Natural killer cell treated with Interleukin-12 subunit alpha and Interleukin-12 subunit beta and Interleukin-15 and Interleukin-18, amount 100 ng/mL, for 72 hours (primary cell): Measurements from ENCODE around the gene GOT1. TPM values are rescaled to one million over a fixed set of nuclear protein-coding genes. Genes with fewer than 3 reads are reported as not detected.

Source experiments
- ATAC-seq, 2 donors: fragments of 150-1000 bp; cut with Tn5 transposase in 1 of 2; sonication (Bioruptor Pico), chemical (Tn5 transposase) in 1 of 2; 2 replicates each; pipeline ENCODE4 v1.10.0; 2021
- DNase-seq: peaks from one replicate; pipeline ENCODE4 v3.0.0; 2022; ENCODE audit warnings: low spot score
- H3K27ac Mint-ChIP-seq, 2 donors: 1 replicate in 1 of 2; 2 replicates in 1 of 2; pipeline ENCODE4 v1.8.0; 2022; ENCODE audit warnings: mixed read lengths in 2 of 2, mild to moderate bottlenecking in 1 of 2, moderate library complexity in 1 of 2
- H3K27me3 Mint-ChIP-seq, 2 donors: 1 replicate in 1 of 2; 2 replicates in 1 of 2; pipeline ENCODE4 v1.8.0; 2022; ENCODE audit warnings: mixed read lengths in 2 of 2
- H3K36me3 Mint-ChIP-seq: one replicate; pipeline ENCODE4 v1.8.0; 2022; ENCODE audit warnings: mixed read lengths
- H3K4me1 Mint-ChIP-seq, 2 donors: 1 replicate in 1 of 2; 2 replicates in 1 of 2; pipeline ENCODE4 v1.8.0; 2022; ENCODE audit warnings: low read depth in 2 of 2, mixed read lengths in 2 of 2, mild to moderate bottlenecking in 1 of 2
- H3K4me3 Mint-ChIP-seq: one replicate; pipeline ENCODE4 v1.8.0; 2022; ENCODE audit warnings: mixed read lengths
- H3K9me3 Mint-ChIP-seq: 2 replicates; pipeline ENCODE4 v1.8.0; 2022; ENCODE audit warnings: mixed read lengths
- total RNA-seq, 2 donors: library from RNA; stranded (reverse); gene quantifications; one replicate each; pipeline ENCODE4 v1.2.3, GENCODE V29; 2022

The GOT1 gene
- total RNA-seq, 2 donors from 2014 or later, result 42.5 to 44.4 TPM

- Mint-ChIP-seq H3K9me3 (no peaks in the 10 kb centered on the region), H3K4me3 (no peak overlapping the region), H3K36me3 (peaks cover 10% of the 10 kb centered on the region), H3K27ac (no peak overlapping the region), H3K4me1 (peaks cover 29 to 34% of the 10 kb centered on the region in 2 donors), H3K27me3 (no peaks in the 10 kb centered on the region)
- ATAC-seq, result no peak
- no peak for DNase-seq
Measured at GRCh38 chr10:99427566-99428190, 2.7 kb downstream of the GOT1 start.

GRCh38 chr10:99426689-99427088 is 3.7 kb downstream of the GOT1 start:
- H3K9me3 Mint-ChIP-seq, result no peaks in the 10 kb centered on the region

GRCh38 chr10:99425204-99425603 is 5.2 kb downstream of the GOT1 start:
- Mint-ChIP-seq H3K9me3 (no peaks in the 10 kb centered on the region), H3K27ac (no peak overlapping the region), H3K4me1 (peaks cover 15 to 17% of the 10 kb centered on the region in 2 donors), H3K27me3 (no peaks in the 10 kb centered on the region), H3K4me3 (no peak overlapping the region), H3K36me3 (peaks cover 10% of the 10 kb centered on the region)
- DNase-seq (no peak), ATAC-seq (no peak)

More at GRCh38 chr10:99426689-99427088, 3.7 kb downstream of the GOT1 start:
- Mint-ChIP-seq H3K4me1 (peaks cover 25 to 26% of the 10 kb centered on the region in 2 donors), H3K27me3 (no peaks in the 10 kb centered on the region), H3K27ac (no peak overlapping the region), H3K36me3 (peaks cover 10% of the 10 kb centered on the region), H3K4me3 (no peak overlapping the region)
- DNase-seq, result no peak
- no peak for ATAC-seq

- Mint-ChIP-seq H3K27ac (no peak overlapping the region), H3K4me1 (peaks cover 9 to 11% of the 10 kb centered on the region in 2 donors), H3K4me3 (no peak overlapping the region), H3K27me3 (no peaks in the 10 kb centered on the region), H3K36me3 (peaks cover 10% of the 10 kb centered on the region), H3K9me3 (no peaks in the 10 kb centered on the region)
- DNase-seq (no peak), ATAC-seq (no peak)
Measured at GRCh38 chr10:99424656-99425055, 5.8 kb downstream of the GOT1 start.

GRCh38 chr10:99422529-99423096 is 7.8 kb downstream of the GOT1 start:
- H3K27ac Mint-ChIP-seq, result no peak overlapping the region
- H3K4me3 Mint-ChIP-seq, result no peak overlapping the region
- no peaks in the 10 kb centered on the region for H3K27me3 Mint-ChIP-seq
- no peak for DNase-seq
- peaks cover 23% of the 10 kb centered on the region for H3K36me3 Mint-ChIP-seq
- no peaks in the 10 kb centered on the region for H3K9me3 Mint-ChIP-seq
- ATAC-seq, result no peak
- H3K4me1 Mint-ChIP-seq, result peaks cover 0 to 2% of the 10 kb centered on the region in 2 donors

- ATAC-seq, result no peak
- no peaks in the 10 kb centered on the region for H3K27me3 Mint-ChIP-seq
- peaks cover 23% of the 10 kb centered on the region for H3K36me3 Mint-ChIP-seq
- no peaks in the 10 kb centered on the region for H3K9me3 Mint-ChIP-seq
- peaks cover 0 to 2% of the 10 kb centered on the region in 2 donors for H3K4me1 Mint-ChIP-seq
- no peak overlapping the region for H3K27ac Mint-ChIP-seq
- no peak for DNase-seq
- no peak overlapping the region for H3K4me3 Mint-ChIP-seq
Measured at GRCh38 chr10:99421233-99421739, 9.1 kb downstream of the GOT1 start.

- Mint-ChIP-seq H3K4me1 (peaks cover 0 to 2% of the 10 kb centered on the region in 2 donors), H3K9me3 (no peaks in the 10 kb centered on the region), H3K4me3 (no peak overlapping the region), H3K27me3 (no peaks in the 10 kb centered on the region), H3K36me3 (peaks cover 15% of the 10 kb centered on the region), H3K27ac (no peak overlapping the region)
- DNase-seq (no peak), ATAC-seq (no peak)
Measured at GRCh38 chr10:99419688-99420087, 10.7 kb downstream of the GOT1 start.

- ATAC-seq, result no peak
- Mint-ChIP-seq H3K36me3 (peaks cover 13% of the 10 kb centered on the region), H3K4me1 (peaks cover 2 to 4% of the 10 kb centered on the region in 2 donors), H3K9me3 (no peaks in the 10 kb centered on the region), H3K27me3 (no peaks in the 10 kb centered on the region), H3K4me3 (no peak overlapping the region), H3K27ac (no peak overlapping the region)
- DNase-seq, result no peak
Measured at GRCh38 chr10:99418910-99419624, 11.4 kb downstream of the GOT1 start.

- no peak for ATAC-seq
- no peaks in the 10 kb centered on the region for H3K27me3 Mint-ChIP-seq
- peaks cover 3 to 8% of the 10 kb centered on the region in 2 donors for H3K4me1 Mint-ChIP-seq
- no peaks in the 10 kb centered on the region for H3K9me3 Mint-ChIP-seq
- no peak overlapping the region for H3K27ac Mint-ChIP-seq
- H3K36me3 Mint-ChIP-seq, result no peaks in the 10 kb centered on the region
- no peak for DNase-seq
- H3K4me3 Mint-ChIP-seq, result no peak overlapping the region
Measured at GRCh38 chr10:99412099-99412498, 18.3 kb downstream of the GOT1 start.

GRCh38 chr10:99411546-99411945 is 18.9 kb downstream of the GOT1 start:
- Mint-ChIP-seq H3K36me3 (no peaks in the 10 kb centered on the region), H3K27ac (no peak overlapping the region), H3K27me3 (no peaks in the 10 kb centered on the region), H3K9me3 (no peaks in the 10 kb centered on the region), H3K4me1 (peaks cover 3 to 8% of the 10 kb centered on the region in 2 donors), H3K4me3 (no peak overlapping the region)
- no peak for ATAC-seq
- DNase-seq, result no peak

GRCh38 chr10:99410876-99411275 is 19.5 kb downstream of the GOT1 start:
- Mint-ChIP-seq H3K9me3 (no peaks in the 10 kb centered on the region), H3K36me3 (peaks cover 2% of the 10 kb centered on the region), H3K27ac (no peak overlapping the region), H3K4me3 (no peak overlapping the region), H3K27me3 (no peaks in the 10 kb centered on the region), H3K4me1 (peaks cover 3 to 8% of the 10 kb centered on the region in 2 donors)
- ATAC-seq (no peak), DNase-seq (no peak)

- no peak for DNase-seq
- ATAC-seq, result no peak
- Mint-ChIP-seq H3K36me3 (peaks cover 7% of the 10 kb centered on the region), H3K27ac (no peak overlapping the region), H3K4me1 (peaks cover 3 to 8% of the 10 kb centered on the region in 2 donors), H3K9me3 (no peaks in the 10 kb centered on the region), H3K4me3 (no peak overlapping the region), H3K27me3 (no peaks in the 10 kb centered on the region)
Measured at GRCh38 chr10:99410146-99410545, 20.3 kb downstream of the GOT1 start.

- no peak for ATAC-seq
- Mint-ChIP-seq H3K27ac (no peak overlapping the region), H3K36me3 (peaks cover 13% of the 10 kb centered on the region), H3K4me3 (no peak overlapping the region), H3K4me1 (no peaks in the 10 kb centered on the region), H3K27me3 (no peaks in the 10 kb centered on the region), H3K9me3 (no peaks in the 10 kb centered on the region)
- no peak for DNase-seq
Measured at GRCh38 chr10:99406149-99406548, 24.3 kb downstream of the GOT1 start.

GRCh38 chr10:99403674-99404073 is 26.8 kb downstream of the GOT1 start:
- Mint-ChIP-seq H3K4me3 (no peak overlapping the region), H3K27ac (no peak overlapping the region), H3K4me1 (no peaks in the 10 kb centered on the region), H3K36me3 (peaks cover 13% of the 10 kb centered on the region), H3K9me3 (no peaks in the 10 kb centered on the region), H3K27me3 (no peaks in the 10 kb centered on the region)
- DNase-seq (no peak), ATAC-seq (no peak)
